GM23338 (cell line): ENCODE results near the gene ABCB11. TPM values are rescaled to one million over a fixed set of nuclear protein-coding genes. Genes with fewer than 3 reads are reported as not detected.

Source experiments
- ATAC-seq: fragments of 200-7000 bp; cut with Tn5 transposase; 3 replicates; pipeline ENCODE4 v1.9.1; 2020
- DNase-seq: peaks from one replicate; pipeline ENCODE4 v3.0.0-alpha.2; 2015; ENCODE audit warnings: low spot score
- H2AFZ ChIP-seq: fragments of 200-600 bp; sonication (generic); 2 replicates; pipeline ENCODE4 v1.8.0; 2016; ENCODE audit warnings: antibody characterized with exemption, mild to moderate bottlenecking, moderate library complexity
- H3F3A ChIP-seq: fragments of 200-600 bp; sonication (generic); replicated peaks from 2 replicates; pipeline ENCODE4 v1.8.0; 2017; ENCODE audit warnings: antibody characterized with exemption, mixed run types, low read depth
- H3K27ac ChIP-seq: fragments of 200-600 bp; sonication (generic); 2 replicates; pipeline ENCODE4 v1.6.1; 2016; ENCODE audit warnings: low read depth
- H3K27me3 ChIP-seq: fragments of 200-600 bp; sonication (generic); 2 replicates; pipeline ENCODE4 v1.8.0; 2016; ENCODE audit warnings: mild to moderate bottlenecking, mixed run types, moderate library complexity; ENCODE audit not compliant: insufficient read depth
- H3K36me3 ChIP-seq: fragments of 200-600 bp; sonication (generic); 2 replicates; pipeline ENCODE4 v1.8.0; 2016; ENCODE audit warnings: mild to moderate bottlenecking; ENCODE audit not compliant: insufficient read depth
- H3K4me1 ChIP-seq: fragments of 200-600 bp; sonication (generic); 2 replicates; pipeline ENCODE4 v1.8.0; 2016; ENCODE audit warnings: mild to moderate bottlenecking, moderate library complexity; ENCODE audit not compliant: insufficient read depth
- H3K4me2 ChIP-seq: fragments of 200-600 bp; sonication (generic); 2 replicates; pipeline ENCODE4 v1.7.1; 2017; ENCODE audit warnings: mixed run types
- H3K4me3 ChIP-seq: fragments of 200-600 bp; sonication (generic); 2 replicates; pipeline ENCODE4 v1.6.1; 2016; ENCODE audit warnings: mixed run types
- H3K79me2 ChIP-seq: fragments of 200-600 bp; sonication (generic); replicated peaks from 2 replicates; pipeline ENCODE4 v1.8.0; 2017; ENCODE audit warnings: mild to moderate bottlenecking; ENCODE audit not compliant: insufficient read depth
- H3K9me2 ChIP-seq: fragments of 200-600 bp; sonication (generic); 2 replicates; pipeline ENCODE4 v1.8.0; 2017; ENCODE audit not compliant: insufficient read depth
- H4K20me1 ChIP-seq: fragments of 200-600 bp; sonication (generic); replicated peaks from 2 replicates; pipeline ENCODE4 v1.8.0; 2017; ENCODE audit warnings: mild to moderate bottlenecking; ENCODE audit not compliant: insufficient read depth
- H3K27ac Mint-ChIP-seq: 2 replicates; pipeline ENCODE4 v1.8.0; 2020; ENCODE audit warnings: inconsistent platforms, mild to moderate bottlenecking, moderate library complexity, mixed read lengths
- H3K27me3 Mint-ChIP-seq: 3 replicates; pipeline ENCODE4 v1.8.0; 2022; ENCODE audit warnings: low read depth, mild to moderate bottlenecking, moderate library complexity, mixed read lengths, inconsistent platforms; ENCODE audit not compliant: insufficient read depth, poor library complexity
- H3K36me3 Mint-ChIP-seq: 3 replicates; pipeline ENCODE4 v1.8.0; 2021; ENCODE audit warnings: low read depth, mild to moderate bottlenecking, inconsistent platforms, moderate library complexity, mixed read lengths
- H3K4me1 Mint-ChIP-seq: 3 replicates; pipeline ENCODE4 v1.8.0; 2020; ENCODE audit warnings: mild to moderate bottlenecking, inconsistent platforms, mixed read lengths
- H3K4me3 Mint-ChIP-seq: 3 replicates; pipeline ENCODE4 v1.8.0; 2021; ENCODE audit warnings: moderate library complexity, mild to moderate bottlenecking, inconsistent platforms, mixed read lengths
- H3K9me3 Mint-ChIP-seq: 3 replicates; pipeline ENCODE4 v1.8.0; 2020; ENCODE audit warnings: moderate library complexity, mild to moderate bottlenecking, inconsistent platforms, mixed read lengths
- CREB1 ChIP-seq: fragments of 250-450 bp; sonication (Bioruptor Pico); IDR thresholded peaks from 2 replicates; pipeline ENCODE4 v1.5.0; 2020; ENCODE audit warnings: low read depth, mild to moderate bottlenecking, moderate library complexity
- CTCF ChIP-seq, 2 experiments: fragments of 200-600 bp in 1 of 2; sonication (generic) in 1 of 2; conservative IDR thresholded peaks; 2 replicates each; pipeline versions ENCODE4 v1.5.1 to v1.6.1; 2016 to 2017; ENCODE audit warnings: antibody characterized with exemption in 2 of 2, low read depth in 2 of 2, mild to moderate bottlenecking in 2 of 2, moderate library complexity in 1 of 2
- ETS1 ChIP-seq: IDR thresholded peaks from 2 replicates; pipeline ENCODE4 v1.6.1; 2016; ENCODE audit warnings: antibody characterized with exemption
- EZH2 ChIP-seq: fragments of 200-600 bp; sonication (generic); IDR thresholded peaks from one replicate; pipeline ENCODE4 v1.8.0; 2017; ENCODE audit warnings: antibody characterized with exemption, mild to moderate bottlenecking, low read depth; ENCODE audit not compliant: unreplicated experiment
- EZH2phosphoT487 ChIP-seq: fragments of 200-600 bp; sonication (generic); IDR thresholded peaks from one replicate; pipeline ENCODE4 v1.8.1; 2018; ENCODE audit warnings: antibody characterized with exemption; ENCODE audit not compliant: unreplicated experiment
- JUNB ChIP-seq: IDR thresholded peaks from one replicate; pipeline ENCODE4 v1.6.1; 2016; ENCODE audit warnings: antibody characterized with exemption; ENCODE audit not compliant: unreplicated experiment
- NANOG ChIP-seq: IDR thresholded peaks from 2 replicates; pipeline ENCODE4 v1.6.1; 2016; ENCODE audit warnings: antibody characterized with exemption, borderline replicate concordance
- POLR2AphosphoS5 ChIP-seq: IDR thresholded peaks from 2 replicates; pipeline ENCODE4 v1.6.1; 2016; ENCODE audit warnings: antibody characterized with exemption, low read depth
- STAT1 ChIP-seq: IDR thresholded peaks from one replicate; pipeline ENCODE4 v1.6.1; 2016; ENCODE audit warnings: antibody characterized with exemption; ENCODE audit not compliant: unreplicated experiment
- ZNF114 ChIP-seq: fragments of 250-450 bp; sonication (Bioruptor Pico); IDR thresholded peaks from 2 replicates; pipeline ENCODE4 v1.5.0; 2020; ENCODE audit warnings: mild to moderate bottlenecking, moderate library complexity
- ZNF331 ChIP-seq: fragments of 250-450 bp; sonication (Bioruptor Pico); IDR thresholded peaks from 2 replicates; pipeline ENCODE4 v1.5.0; 2020; ENCODE audit warnings: low read depth, mild to moderate bottlenecking, moderate library complexity
- ZNF462 ChIP-seq: fragments of 250-450 bp; sonication (Bioruptor Pico); IDR thresholded peaks from 2 replicates; pipeline ENCODE4 v1.5.0; 2020; ENCODE audit warnings: mild to moderate bottlenecking, moderate library complexity
- long read RNA-seq: library from polyadenylated mRNA; unstranded; transcript quantifications from one replicate; pipeline ENCODE4 v2.0.0, GENCODE V29; 2020; ENCODE audit not compliant: unreplicated experiment
- polyA plus RNA-seq: library from polyadenylated mRNA; unstranded; fragments of >200 nt; fragmentation: Nextera tagmentation; extraction: Ambion mirVana; gene quantifications from 2 replicates; pipeline ENCODE4 v1.2.1, GENCODE V29; 2016
- total RNA-seq: library from RNA; depleted of rRNA; stranded (reverse); fragments of >200 nt; shearing (Covaris generic); gene quantifications from 2 replicates; pipeline ENCODE4 v1.2.3, GENCODE V29; 2014; rRNA removed
- TF ChIP-seq, protein P1 (sequence below): IDR thresholded peaks from one replicate; pipeline ENCODE4 v1.6.1; 2018; ENCODE audit warnings: antibody characterized with exemption; ENCODE audit not compliant: unreplicated experiment

ABCB11 gene
- total RNA-seq: not detected in 2 replicates
- 0.03 TPM in 1 of 2 replicates, not detected in the other for polyA plus RNA-seq
- long read RNA-seq: 0 reads

DNA sequence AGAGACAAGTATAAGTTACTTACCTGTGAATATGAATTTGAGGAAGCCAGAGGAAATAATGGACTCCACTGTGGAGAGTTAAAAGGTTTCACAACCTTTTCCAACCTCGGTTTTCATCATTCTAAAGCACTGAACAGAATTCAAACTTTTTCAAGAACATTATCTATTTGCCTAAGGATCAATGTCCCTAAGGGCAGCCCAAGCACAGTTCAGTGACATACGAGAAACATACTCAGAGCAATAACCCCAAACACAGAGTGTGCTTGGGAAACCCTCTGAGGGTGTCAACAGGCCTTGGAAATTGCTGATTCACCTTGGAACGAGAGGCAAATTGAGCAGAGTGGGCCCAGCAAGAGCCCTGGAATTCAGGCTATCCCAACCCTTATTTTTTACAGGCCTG is at the start of gene ABCB11:
ABCB11 (minus strand) TSS at position 123 of the 400 bp plus-strand sequence. CDS start 13,199 bp downstream, outside the sequence.
- Histone ChIP-seq H3K79me2 (no peaks in the 10 kb centered on the region), H3K27ac (no peak within 1 kb of the TSS), H3F3A (no peaks in the 10 kb centered on the region), H3K4me2 (no peak within 1 kb of the TSS), H3K9me2 (peaks cover 4% of the 10 kb centered on the region; the same call in 1 of the 2 replicates), H3K4me3 (no peak within 1 kb of the TSS), H3K4me1 (no peaks in the 10 kb centered on the region), H4K20me1 (no peaks in the 10 kb centered on the region), H2AFZ (peak within 1 kb of the TSS; percentile 96), H3K27me3 (no peaks in the 10 kb centered on the region), H3K36me3 (no peaks in the 10 kb centered on the region)
- DNase-seq (no peak), ATAC-seq (no peak)
- Mint-ChIP-seq H3K27me3 (no peaks in the 10 kb centered on the region), H3K27ac (no peak within 1 kb of the TSS; the same call in 1 of the 2 replicates), H3K36me3 (no peaks in the 10 kb centered on the region), H3K4me1 (peaks cover 10% of the 10 kb centered on the region; the same call in 2 of the 3 replicates), H3K9me3 (no peaks in the 10 kb centered on the region; the same call in 2 of the 3 replicates), H3K4me3 (no peak within 1 kb of the TSS)
- TF ChIP-seq CREB1: no peak
- TF ChIP-seq, protein P1, sequence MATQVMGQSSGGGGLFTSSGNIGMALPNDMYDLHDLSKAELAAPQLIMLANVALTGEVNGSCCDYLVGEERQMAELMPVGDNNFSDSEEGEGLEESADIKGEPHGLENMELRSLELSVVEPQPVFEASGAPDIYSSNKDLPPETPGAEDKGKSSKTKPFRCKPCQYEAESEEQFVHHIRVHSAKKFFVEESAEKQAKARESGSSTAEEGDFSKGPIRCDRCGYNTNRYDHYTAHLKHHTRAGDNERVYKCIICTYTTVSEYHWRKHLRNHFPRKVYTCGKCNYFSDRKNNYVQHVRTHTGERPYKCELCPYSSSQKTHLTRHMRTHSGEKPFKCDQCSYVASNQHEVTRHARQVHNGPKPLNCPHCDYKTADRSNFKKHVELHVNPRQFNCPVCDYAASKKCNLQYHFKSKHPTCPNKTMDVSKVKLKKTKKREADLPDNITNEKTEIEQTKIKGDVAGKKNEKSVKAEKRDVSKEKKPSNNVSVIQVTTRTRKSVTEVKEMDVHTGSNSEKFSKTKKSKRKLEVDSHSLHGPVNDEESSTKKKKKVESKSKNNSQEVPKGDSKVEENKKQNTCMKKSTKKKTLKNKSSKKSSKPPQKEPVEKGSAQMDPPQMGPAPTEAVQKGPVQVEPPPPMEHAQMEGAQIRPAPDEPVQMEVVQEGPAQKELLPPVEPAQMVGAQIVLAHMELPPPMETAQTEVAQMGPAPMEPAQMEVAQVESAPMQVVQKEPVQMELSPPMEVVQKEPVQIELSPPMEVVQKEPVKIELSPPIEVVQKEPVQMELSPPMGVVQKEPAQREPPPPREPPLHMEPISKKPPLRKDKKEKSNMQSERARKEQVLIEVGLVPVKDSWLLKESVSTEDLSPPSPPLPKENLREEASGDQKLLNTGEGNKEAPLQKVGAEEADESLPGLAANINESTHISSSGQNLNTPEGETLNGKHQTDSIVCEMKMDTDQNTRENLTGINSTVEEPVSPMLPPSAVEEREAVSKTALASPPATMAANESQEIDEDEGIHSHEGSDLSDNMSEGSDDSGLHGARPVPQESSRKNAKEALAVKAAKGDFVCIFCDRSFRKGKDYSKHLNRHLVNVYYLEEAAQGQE: no peak
- no peak for TF ChIP-seq NANOG
- TF ChIP-seq EZH2phosphoT487: no peak
- TF ChIP-seq ZNF331 (CRISPR knock-in tag): no peak
- no peak for TF ChIP-seq EZH2
- no peak for TF ChIP-seq CTCF (conservative IDR thresholded peaks at IDR 0.05; ENCODE audit: low read depth in 2 of 2)
- TF ChIP-seq JUNB: no peak
- no peak for TF ChIP-seq ETS1
- TF ChIP-seq STAT1: no peak
- TF ChIP-seq ZNF114 (CRISPR knock-in tag): no peak
- no peak for TF ChIP-seq ZNF462 (CRISPR knock-in tag)
- TF ChIP-seq POLR2AphosphoS5: no peak
